PFSK-1 (cell line): Measurements from ENCODE around the gene C19orf12.

Experiments used
- POLR2AphosphoS5 ChIP-seq: IDR thresholded peaks from 2 replicates; pipeline ENCODE4 v1.6.1; 2012; ENCODE audit warnings: low read depth, mild to moderate bottlenecking, control low read depth, low read length, moderate library complexity
- SIN3A ChIP-seq: IDR thresholded peaks from 2 replicates; pipeline ENCODE4 v1.6.1; 2012; ENCODE audit warnings: mild to moderate bottlenecking, low read length, moderate library complexity, borderline replicate concordance; ENCODE audit not compliant: insufficient read depth
- TAF1 ChIP-seq: IDR thresholded peaks from 2 replicates; pipeline ENCODE4 v1.6.1; 2012; ENCODE audit warnings: low read length, control low read depth, borderline replicate concordance; ENCODE audit not compliant: insufficient read depth

GRCh38 chr19:29651622-29652394, 63.3 kb downstream of the C19orf12 start:
- TF ChIP-seq TAF1 (no peak), POLR2AphosphoS5 (no peak), SIN3A (no peak)
